ENCODE data around the gene PRLHR.

PRLHR gene

GRCh38 chr10:118551535-118552100, 43.8 kb downstream of the PRLHR start:
- H3K9me3 ChIP-seq (ENCODE audit: insufficient read depth, low read length), result no peaks in the 10 kb centered on the region
- H3K36me3 ChIP-seq (replicated peaks; ENCODE audit: low read depth, low read length), result no peaks in the 10 kb centered on the region
- no peak overlapping the region for H3K4me2 ChIP-seq (ENCODE audit: low read length)
- no peak overlapping the region for H2AFZ ChIP-seq (ENCODE audit: low read depth, low read length)
- peaks cover 3% of the 10 kb centered on the region; the same call in 1 of the 2 replicates for H3K27me3 ChIP-seq (ENCODE audit: low read depth, low read length)
- H3K9ac ChIP-seq (ENCODE audit: low read length), result no peak overlapping the region
- H3K4me1 ChIP-seq (ENCODE audit: low read length), result no peaks in the 10 kb centered on the region
- no peak overlapping the region for H3K27ac ChIP-seq (ENCODE audit: low read length)
- H3K79me2 ChIP-seq (ENCODE audit: low read length), result no peaks in the 10 kb centered on the region
- TF ChIP-seq EZH2phosphoT487 (IDR thresholded peaks at IDR 0.05; ENCODE audit: low read depth), result no peak
- H4K20me1 ChIP-seq (ENCODE audit: insufficient read depth, low read length), result no peaks in the 10 kb centered on the region
- no peak overlapping the region for H3K4me3 ChIP-seq (ENCODE audit: low read length)

- Histone ChIP-seq H2AFZ (ENCODE audit: low read depth, low read length) (no peak overlapping the region), H3K4me3 (ENCODE audit: low read length) (no peak overlapping the region), H3K4me1 (ENCODE audit: low read length) (no peaks in the 10 kb centered on the region), H3K27me3 (ENCODE audit: low read depth, low read length) (no peaks in the 10 kb centered on the region), H3K9ac (ENCODE audit: low read length) (no peak overlapping the region), H3K36me3 (replicated peaks; ENCODE audit: low read depth, low read length) (no peaks in the 10 kb centered on the region), H4K20me1 (ENCODE audit: insufficient read depth, low read length) (no peaks in the 10 kb centered on the region), H3K79me2 (ENCODE audit: low read length) (no peaks in the 10 kb centered on the region), H3K9me3 (ENCODE audit: insufficient read depth, low read length) (no peaks in the 10 kb centered on the region), H3K27ac (ENCODE audit: low read length) (no peak overlapping the region), H3K4me2 (ENCODE audit: low read length) (no peak overlapping the region)
- no peak for TF ChIP-seq CTCF (IDR thresholded peaks at IDR 0.05; ENCODE audit: low read depth, low read length)
- no peak for TF ChIP-seq EZH2phosphoT487 (IDR thresholded peaks at IDR 0.05; ENCODE audit: low read depth)
Observed at GRCh38 chr10:118547282-118547681, 48.2 kb downstream of the PRLHR start.

- TF ChIP-seq CTCF (IDR thresholded peaks at IDR 0.05; ENCODE audit: low read depth, low read length) (no peak), EZH2phosphoT487 (IDR thresholded peaks at IDR 0.05; ENCODE audit: low read depth) (no peak)
- no peak overlapping the region for H3K9ac ChIP-seq (ENCODE audit: low read length)
- H3K36me3 ChIP-seq (replicated peaks; ENCODE audit: low read depth, low read length), result no peaks in the 10 kb centered on the region
- H3K79me2 ChIP-seq (ENCODE audit: low read length), result no peaks in the 10 kb centered on the region
- H3K9me3 ChIP-seq (ENCODE audit: insufficient read depth, low read length), result no peaks in the 10 kb centered on the region
- H4K20me1 ChIP-seq (ENCODE audit: insufficient read depth, low read length), result no peaks in the 10 kb centered on the region
- H3K4me1 ChIP-seq (ENCODE audit: low read length), result no peaks in the 10 kb centered on the region
- H3K27ac ChIP-seq (ENCODE audit: low read length), result no peak overlapping the region
- no peak overlapping the region for H3K4me3 ChIP-seq (ENCODE audit: low read length)
- 0 out of 2 replicates have a peak, but pooled peaks cover 1% of the 10 kb centered on the region for H3K27me3 ChIP-seq (ENCODE audit: low read depth, low read length)
- H3K4me2 ChIP-seq (ENCODE audit: low read length), result no peak overlapping the region
- H2AFZ ChIP-seq (ENCODE audit: low read depth, low read length), result no peak overlapping the region
Observed at GRCh38 chr10:118546479-118546878, 49.0 kb downstream of the PRLHR start.

- Histone ChIP-seq H3K36me3 (replicated peaks; ENCODE audit: low read depth, low read length) (no peaks in the 10 kb centered on the region), H3K9ac (ENCODE audit: low read length) (no peak overlapping the region)
- no peak for TF ChIP-seq CTCF (IDR thresholded peaks at IDR 0.05; ENCODE audit: low read depth, low read length)
- no peak for TF ChIP-seq EZH2phosphoT487 (IDR thresholded peaks at IDR 0.05; ENCODE audit: low read depth)
Observed at GRCh38 chr10:118545381-118545780, 50.1 kb downstream of the PRLHR start.

More at GRCh38 chr10:118545381-118545780, 50.1 kb downstream of the PRLHR start:
- no peak overlapping the region for H3K4me2 ChIP-seq (ENCODE audit: low read length)
- H3K79me2 ChIP-seq (ENCODE audit: low read length), result no peaks in the 10 kb centered on the region
- H3K9me3 ChIP-seq (ENCODE audit: insufficient read depth, low read length), result no peaks in the 10 kb centered on the region
- no peak overlapping the region for H2AFZ ChIP-seq (ENCODE audit: low read depth, low read length)
- no peak overlapping the region for H3K4me3 ChIP-seq (ENCODE audit: low read length)
- 0 out of 2 replicates have a peak, but pooled peaks cover 3% of the 10 kb centered on the region for H3K27me3 ChIP-seq (ENCODE audit: low read depth, low read length)
- H4K20me1 ChIP-seq (ENCODE audit: insufficient read depth, low read length), result no peaks in the 10 kb centered on the region
- H3K27ac ChIP-seq (ENCODE audit: low read length), result no peak overlapping the region
- H3K4me1 ChIP-seq (ENCODE audit: low read length), result no peaks in the 10 kb centered on the region
